Thyroid gland (tissue), 4 donors: ENCODE measurements around the gene IFT81.

ENCODE experiments used
- POLR2A ChIP-seq, 2 donors: fragments of 450-650 bp; IDR thresholded peaks; one replicate each; pipeline ENCODE4 v1.6.1; 2017; ENCODE audit warnings: antibody characterized with exemption in 2 of 2, mild to moderate bottlenecking in 2 of 2, moderate library complexity in 1 of 2
- TF ChIP-seq, protein P1 (sequence below), 6 experiments: fragments of 200-600 bp in 3 of 6; fragments of 450-650 bp in 3 of 6; sonication (generic) in 3 of 6; IDR thresholded peaks; one replicate each; pipeline ENCODE4 v1.5.1; 2016 to 2019; ENCODE audit warnings: antibody characterized with exemption in 6 of 6, mild to moderate bottlenecking in 2 of 6, inconsistent platforms in 1 of 6, moderate library complexity in 1 of 6

GRCh38 chr12:110156766-110157165 lies 32.6 kb downstream of the IFT81 start:
- TF ChIP-seq, protein P1, sequence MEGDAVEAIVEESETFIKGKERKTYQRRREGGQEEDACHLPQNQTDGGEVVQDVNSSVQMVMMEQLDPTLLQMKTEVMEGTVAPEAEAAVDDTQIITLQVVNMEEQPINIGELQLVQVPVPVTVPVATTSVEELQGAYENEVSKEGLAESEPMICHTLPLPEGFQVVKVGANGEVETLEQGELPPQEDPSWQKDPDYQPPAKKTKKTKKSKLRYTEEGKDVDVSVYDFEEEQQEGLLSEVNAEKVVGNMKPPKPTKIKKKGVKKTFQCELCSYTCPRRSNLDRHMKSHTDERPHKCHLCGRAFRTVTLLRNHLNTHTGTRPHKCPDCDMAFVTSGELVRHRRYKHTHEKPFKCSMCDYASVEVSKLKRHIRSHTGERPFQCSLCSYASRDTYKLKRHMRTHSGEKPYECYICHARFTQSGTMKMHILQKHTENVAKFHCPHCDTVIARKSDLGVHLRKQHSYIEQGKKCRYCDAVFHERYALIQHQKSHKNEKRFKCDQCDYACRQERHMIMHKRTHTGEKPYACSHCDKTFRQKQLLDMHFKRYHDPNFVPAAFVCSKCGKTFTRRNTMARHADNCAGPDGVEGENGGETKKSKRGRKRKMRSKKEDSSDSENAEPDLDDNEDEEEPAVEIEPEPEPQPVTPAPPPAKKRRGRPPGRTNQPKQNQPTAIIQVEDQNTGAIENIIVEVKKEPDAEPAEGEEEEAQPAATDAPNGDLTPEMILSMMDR (IDR thresholded peaks at IDR 0.05): no peak
- TF ChIP-seq POLR2A (IDR thresholded peaks at IDR 0.05): no peak
